ENCODE data around the gene RGS18.
"Not testable (repeated sequence)": the region's sequence is repeated elsewhere in the genome, so short reads cannot be mapped to it uniquely, and the experiment has no call there.

The RGS18 gene

DNA sequence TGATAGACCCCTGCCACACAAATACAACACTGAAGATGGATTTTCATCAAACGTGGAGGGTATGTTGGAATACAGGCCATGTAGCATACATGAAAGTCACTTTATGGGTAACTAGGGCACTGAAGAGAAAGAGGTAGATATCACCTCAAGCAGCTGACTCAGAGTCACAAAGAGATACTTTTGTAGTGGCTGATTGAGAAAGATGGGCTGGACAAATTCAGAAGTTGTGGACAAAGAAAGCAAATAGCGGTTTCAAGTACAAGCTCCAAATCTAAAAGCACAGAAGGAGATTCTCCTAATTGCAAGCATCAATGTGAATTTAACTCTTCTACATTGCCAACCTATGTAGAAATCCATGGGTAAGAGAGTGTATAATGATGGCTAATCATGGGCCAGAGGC, 35.0 kb upstream of the RGS18 start:
- no peak for DNase-seq (ENCODE audit: extremely low spot score)
- ChIA-PET POLR2A (no interaction called here), CTCF (no interaction called here)
- no peak for TF ChIP-seq ARNT (IDR thresholded peaks at IDR 0.05)

DNA sequence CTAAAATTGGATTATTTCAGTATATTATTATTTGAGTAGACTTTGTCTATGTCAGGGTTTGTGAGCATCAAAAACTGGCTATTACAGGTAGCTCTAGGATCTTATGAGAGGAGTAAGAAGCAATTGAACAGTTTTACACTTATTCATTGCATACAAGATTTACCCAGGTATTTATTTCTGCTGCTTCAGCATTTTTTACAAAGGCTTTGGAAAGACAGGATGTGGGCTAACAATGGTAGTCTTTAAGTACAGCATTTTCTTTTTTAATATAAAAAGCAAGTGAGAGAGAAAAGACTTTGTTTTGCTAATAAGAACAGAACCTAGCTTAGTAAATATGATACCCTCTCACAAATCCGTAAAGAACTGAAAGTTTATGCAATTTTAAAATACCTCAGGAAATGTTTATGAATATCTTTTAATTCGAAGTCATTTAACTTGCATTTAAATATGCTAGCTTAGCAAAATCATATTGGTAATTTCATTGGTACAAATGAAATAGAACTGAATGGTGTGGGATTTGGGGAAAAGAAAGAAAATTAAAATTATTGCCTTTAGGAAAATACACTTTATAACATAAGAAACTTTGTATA, 32.1 kb upstream of the RGS18 start:
- ChIA-PET CTCF (no interaction called here), POLR2A (no interaction called here)
- no peak for TF ChIP-seq L3MBTL2 (conservative IDR thresholded peaks at IDR 0.05)
- no peak for DNase-seq (ENCODE audit: extremely low spot score)

DNA sequence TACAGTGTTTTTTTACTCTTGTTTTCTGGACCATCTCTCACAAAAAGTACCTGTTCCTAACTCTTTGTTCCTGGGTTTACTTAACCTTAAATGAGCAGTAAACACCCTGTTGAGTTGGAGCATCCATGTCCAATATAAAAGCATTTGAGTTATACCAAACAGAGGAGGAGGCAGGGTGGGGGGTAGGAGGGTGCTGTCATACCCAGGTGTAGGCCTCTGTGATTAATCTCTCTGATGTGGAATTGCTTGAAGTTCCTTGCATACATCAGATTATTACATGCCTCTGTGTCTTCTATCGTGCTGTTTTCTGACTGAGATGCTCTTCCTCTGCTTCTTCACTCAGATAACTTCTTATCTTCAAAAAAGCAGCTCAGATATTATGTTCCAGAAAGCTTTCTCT, 28.1 kb upstream of the RGS18 start:
- CTCF ChIA-PET, result no interaction called here
- TF ChIP-seq LEF1 (IDR thresholded peaks at IDR 0.05; ENCODE audit: borderline replicate concordance) (no peak), CTBP1 (IDR thresholded peaks at IDR 0.05; ENCODE audit: borderline replicate concordance) (no peak), L3MBTL2 (conservative IDR thresholded peaks at IDR 0.05) (no peak), HDGF (IDR thresholded peaks at IDR 0.05; ENCODE audit: borderline replicate concordance) (no peak), ZNF384 (IDR thresholded peaks at IDR 0.05) (no peak), NFRKB (IDR thresholded peaks at IDR 0.05) (no peak), FOXK2 (IDR thresholded peaks at IDR 0.05) (no peak), ELF4 (IDR thresholded peaks at IDR 0.05) (no peak), SUZ12 (IDR thresholded peaks at IDR 0.05) (no peak), SP1 (IDR thresholded peaks at IDR 0.05) (no peak), TARDBP (IDR thresholded peaks at IDR 0.05) (no peak), ARNT (IDR thresholded peaks at IDR 0.05) (no peak), BHLHE40 (IDR thresholded peaks at IDR 0.05; ENCODE audit: borderline replicate concordance) (no peak), FOXM1 (IDR thresholded peaks at IDR 0.05; ENCODE audit: borderline replicate concordance) (no peak), FOXA1 (IDR thresholded peaks at IDR 0.05) (no peak)
- TF ChIP-seq, protein P1, sequence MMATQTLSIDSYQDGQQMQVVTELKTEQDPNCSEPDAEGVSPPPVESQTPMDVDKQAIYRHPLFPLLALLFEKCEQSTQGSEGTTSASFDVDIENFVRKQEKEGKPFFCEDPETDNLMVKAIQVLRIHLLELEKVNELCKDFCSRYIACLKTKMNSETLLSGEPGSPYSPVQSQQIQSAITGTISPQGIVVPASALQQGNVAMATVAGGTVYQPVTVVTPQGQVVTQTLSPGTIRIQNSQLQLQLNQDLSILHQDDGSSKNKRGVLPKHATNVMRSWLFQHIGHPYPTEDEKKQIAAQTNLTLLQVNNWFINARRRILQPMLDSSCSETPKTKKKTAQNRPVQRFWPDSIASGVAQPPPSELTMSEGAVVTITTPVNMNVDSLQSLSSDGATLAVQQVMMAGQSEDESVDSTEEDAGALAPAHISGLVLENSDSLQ (IDR thresholded peaks at IDR 0.05), result no peak
- no peak for DNase-seq (ENCODE audit: extremely low spot score)
- POLR2A ChIA-PET, result no interaction called here

DNA sequence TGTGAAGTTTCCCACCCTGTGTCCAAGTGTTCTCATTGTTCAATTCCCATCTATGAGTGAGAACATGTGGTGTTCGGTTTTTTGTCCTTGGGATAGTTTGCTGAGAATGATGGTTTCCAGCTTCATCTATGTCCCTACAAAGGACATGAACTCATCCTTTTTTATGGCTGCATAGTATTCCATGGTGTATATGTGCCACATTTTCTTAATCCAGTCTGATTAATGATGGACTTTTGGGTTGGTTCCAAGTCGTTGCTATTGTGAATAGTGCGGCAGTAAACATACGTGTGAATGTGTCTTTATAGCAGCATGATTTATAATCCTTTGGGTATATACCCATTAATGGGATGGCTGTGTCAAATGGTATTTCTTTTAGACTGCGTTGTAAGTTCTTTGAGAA, 27.4 kb upstream of the RGS18 start:
- DNase-seq (ENCODE audit: extremely low spot score); POLR2A ChIA-PET; CTCF ChIA-PET: not testable (repeated sequence)

DNA sequence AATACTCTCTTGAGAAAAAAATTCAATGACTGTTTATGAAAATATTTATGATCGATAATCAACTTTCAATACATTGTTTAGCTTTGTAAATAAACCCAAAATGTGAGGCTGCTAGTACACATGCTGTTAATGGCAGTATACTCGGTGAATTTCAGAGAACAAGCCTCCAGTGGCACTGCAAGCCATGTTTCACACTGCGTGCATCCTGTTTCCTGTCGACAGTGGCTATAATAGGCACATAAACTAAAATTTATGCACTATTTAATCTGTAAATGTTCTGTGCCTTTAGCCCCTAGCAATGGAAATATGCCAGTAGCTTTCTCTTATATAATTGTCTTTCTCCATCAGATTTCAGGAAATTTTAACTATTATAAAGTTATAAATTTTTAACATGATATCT, 26.3 kb upstream of the RGS18 start:
- no peak for TF ChIP-seq TARDBP (IDR thresholded peaks at IDR 0.05)
- TF ChIP-seq SP1 (IDR thresholded peaks at IDR 0.05), result no peak
- TF ChIP-seq LEF1 (IDR thresholded peaks at IDR 0.05; ENCODE audit: borderline replicate concordance), result no peak
- TF ChIP-seq NFRKB (IDR thresholded peaks at IDR 0.05), result no peak
- no peak for TF ChIP-seq FOXK2 (IDR thresholded peaks at IDR 0.05)
- TF ChIP-seq ZNF384 (IDR thresholded peaks at IDR 0.05), result no peak
- no peak for TF ChIP-seq FOXM1 (IDR thresholded peaks at IDR 0.05; ENCODE audit: borderline replicate concordance)
- TF ChIP-seq, protein P1 (IDR thresholded peaks at IDR 0.05), result no peak
- no peak for TF ChIP-seq ELF4 (IDR thresholded peaks at IDR 0.05)
- TF ChIP-seq HDGF (IDR thresholded peaks at IDR 0.05; ENCODE audit: borderline replicate concordance), result no peak
- no peak for TF ChIP-seq BHLHE40 (IDR thresholded peaks at IDR 0.05; ENCODE audit: borderline replicate concordance)
- no peak for TF ChIP-seq ARNT (IDR thresholded peaks at IDR 0.05)
- TF ChIP-seq SUZ12 (IDR thresholded peaks at IDR 0.05), result no peak
- TF ChIP-seq L3MBTL2 (conservative IDR thresholded peaks at IDR 0.05), result no peak
- TF ChIP-seq CTBP1 (IDR thresholded peaks at IDR 0.05; ENCODE audit: borderline replicate concordance), result no peak
- TF ChIP-seq FOXA1 (IDR thresholded peaks at IDR 0.05), result no peak
- ChIA-PET CTCF (no interaction called here), POLR2A (no interaction called here)
- no peak for DNase-seq (ENCODE audit: extremely low spot score)

DNA sequence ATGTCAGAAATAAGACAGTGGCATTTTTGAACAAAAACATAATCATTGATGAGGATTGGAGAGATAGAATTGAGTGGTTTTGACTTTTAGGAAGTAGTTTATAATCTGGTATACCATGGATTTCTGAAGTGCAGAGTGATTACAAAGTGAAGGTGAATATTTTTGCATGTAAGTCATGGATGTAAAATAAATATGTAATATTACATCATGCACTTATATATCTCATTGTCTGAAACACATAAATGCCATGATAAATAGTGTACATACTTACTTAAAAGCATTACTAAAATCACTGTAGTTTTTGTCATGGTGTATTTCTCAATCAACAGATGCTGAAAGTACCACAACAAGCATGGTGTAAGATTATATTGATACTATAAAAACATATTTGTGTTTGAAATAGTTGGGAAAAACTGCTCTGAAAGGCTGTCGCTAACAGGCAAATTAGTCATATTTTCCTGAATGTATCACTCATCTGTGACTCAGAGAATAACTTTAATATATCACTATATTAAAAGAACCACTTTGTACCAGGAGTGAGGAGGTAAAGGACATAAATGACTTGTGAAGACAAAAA, 24.8 kb upstream of the RGS18 start:
- DNase-seq (ENCODE audit: extremely low spot score), result no peak
- ChIA-PET POLR2A (no interaction called here), CTCF (no interaction called here)
- TF ChIP-seq FOXA1 (IDR thresholded peaks at IDR 0.05), result no peak
- TF ChIP-seq L3MBTL2 (conservative IDR thresholded peaks at IDR 0.05), result no peak
- no peak for TF ChIP-seq HDGF (IDR thresholded peaks at IDR 0.05; ENCODE audit: borderline replicate concordance)
- TF ChIP-seq NFRKB (IDR thresholded peaks at IDR 0.05), result no peak
- TF ChIP-seq ARNT (IDR thresholded peaks at IDR 0.05), result no peak
- TF ChIP-seq FOXK2 (IDR thresholded peaks at IDR 0.05), result no peak
- TF ChIP-seq, protein P1 (IDR thresholded peaks at IDR 0.05), result no peak
- no peak for TF ChIP-seq LEF1 (IDR thresholded peaks at IDR 0.05; ENCODE audit: borderline replicate concordance)
- TF ChIP-seq ELF4 (IDR thresholded peaks at IDR 0.05), result no peak
- TF ChIP-seq SP1 (IDR thresholded peaks at IDR 0.05), result no peak
- no peak for TF ChIP-seq ZNF384 (IDR thresholded peaks at IDR 0.05)
- TF ChIP-seq BHLHE40 (IDR thresholded peaks at IDR 0.05; ENCODE audit: borderline replicate concordance), result no peak
- no peak for TF ChIP-seq FOXM1 (IDR thresholded peaks at IDR 0.05; ENCODE audit: borderline replicate concordance)
- TF ChIP-seq SUZ12 (IDR thresholded peaks at IDR 0.05), result no peak
- TF ChIP-seq CTBP1 (IDR thresholded peaks at IDR 0.05; ENCODE audit: borderline replicate concordance), result no peak
- TF ChIP-seq TARDBP (IDR thresholded peaks at IDR 0.05), result no peak

DNA sequence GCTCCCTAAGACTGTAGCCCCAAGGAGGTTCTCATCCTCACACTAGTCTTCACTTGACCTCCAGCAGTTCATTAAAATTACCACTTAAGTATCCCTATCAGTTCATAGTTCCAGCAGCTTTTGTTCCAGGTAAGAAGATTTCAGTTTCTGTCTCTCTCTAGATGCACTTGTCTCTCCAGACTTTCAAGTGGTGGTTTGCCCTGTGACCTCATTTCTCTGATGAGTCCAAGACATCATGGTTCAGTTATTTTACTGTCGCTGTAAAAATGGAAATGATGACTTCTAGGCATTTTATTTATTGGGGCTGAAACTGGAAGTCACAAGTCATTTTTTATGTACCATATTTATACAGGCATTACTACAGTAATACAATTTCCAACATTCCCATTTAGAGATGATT, 17.9 kb upstream of the RGS18 start:
- ChIA-PET CTCF (no interaction called here), POLR2A (no interaction called here)
- DNase-seq (ENCODE audit: extremely low spot score), result no peak
- TF ChIP-seq SP1 (IDR thresholded peaks at IDR 0.05) (no peak), SUZ12 (IDR thresholded peaks at IDR 0.05) (no peak), ZNF384 (IDR thresholded peaks at IDR 0.05) (no peak), TARDBP (IDR thresholded peaks at IDR 0.05) (no peak), FOXA1 (IDR thresholded peaks at IDR 0.05) (no peak), LEF1 (IDR thresholded peaks at IDR 0.05; ENCODE audit: borderline replicate concordance) (no peak), FOXM1 (IDR thresholded peaks at IDR 0.05; ENCODE audit: borderline replicate concordance) (no peak), L3MBTL2 (conservative IDR thresholded peaks at IDR 0.05) (no peak), ELF4 (IDR thresholded peaks at IDR 0.05) (no peak)
- TF ChIP-seq, protein P1 (IDR thresholded peaks at IDR 0.05), result no peak

All from HEK293T (cell line).